Endothelial cell of umbilical vein (primary cell): ENCODE data around the gene SELP.

ENCODE experiments used
- EZH2 ChIP-seq: IDR thresholded peaks from 2 replicates; pipeline ENCODE4 v1.6.1; 2012; ENCODE audit warnings: borderline replicate concordance, low read depth, mild to moderate bottlenecking, moderate library complexity, low read length, inconsistent platforms; ENCODE audit not compliant: severe bottlenecking
- FOS ChIP-seq: IDR thresholded peaks from 2 replicates; pipeline ENCODE4 v1.6.1; 2011; ENCODE audit warnings: mild to moderate bottlenecking, low read length, moderate library complexity, borderline replicate concordance; ENCODE audit not compliant: insufficient read depth
- GATA2 ChIP-seq: IDR thresholded peaks from 2 replicates; pipeline ENCODE4 v1.7.0; 2011; ENCODE audit warnings: low read depth, mild to moderate bottlenecking, moderate library complexity, mixed read lengths, low read length; ENCODE audit not compliant: insufficient read length, insufficient read depth
- JUN ChIP-seq: IDR thresholded peaks from 2 replicates; pipeline ENCODE4 v1.6.1; 2011; ENCODE audit warnings: borderline replicate concordance, low read depth; ENCODE audit not compliant: insufficient read length, insufficient read depth
- MYC ChIP-seq: IDR thresholded peaks from one replicate; pipeline ENCODE4 v1.6.1; 2011; ENCODE audit warnings: mild to moderate bottlenecking, low read depth, low read length
- POLR2A ChIP-seq: IDR thresholded peaks from 2 replicates; pipeline ENCODE4 v1.6.1; 2012; ENCODE audit warnings: low read depth, mild to moderate bottlenecking, control low read depth, low read length
- POLR2AphosphoS5 ChIP-seq: IDR thresholded peaks from 2 replicates; pipeline ENCODE4 v1.6.1; 2012; ENCODE audit warnings: low read depth, mild to moderate bottlenecking, control low read depth, low read length, moderate library complexity; ENCODE audit not compliant: insufficient read depth
- TF ChIP-seq, protein P1 (sequence below), 2 donors: IDR thresholded peaks; 1 replicate in 1 of 2; 2 replicates in 1 of 2; pipeline ENCODE4 v1.5.1; 2011; ENCODE audit warnings: low read length in 2 of 2, mild to moderate bottlenecking in 2 of 2, moderate library complexity in 2 of 2, control low read depth in 1 of 2, inconsistent platforms in 1 of 2, low read depth in 1 of 2; ENCODE audit not compliant: insufficient read depth in 1 of 2; ENCODE audit errors: extremely low read depth in 1 of 2
- TF ChIP-seq, protein P2 (sequence below): IDR thresholded peaks from 2 replicates; pipeline ENCODE4 v1.6.1; 2011; ENCODE audit not compliant: insufficient read depth, insufficient read length

DNA sequence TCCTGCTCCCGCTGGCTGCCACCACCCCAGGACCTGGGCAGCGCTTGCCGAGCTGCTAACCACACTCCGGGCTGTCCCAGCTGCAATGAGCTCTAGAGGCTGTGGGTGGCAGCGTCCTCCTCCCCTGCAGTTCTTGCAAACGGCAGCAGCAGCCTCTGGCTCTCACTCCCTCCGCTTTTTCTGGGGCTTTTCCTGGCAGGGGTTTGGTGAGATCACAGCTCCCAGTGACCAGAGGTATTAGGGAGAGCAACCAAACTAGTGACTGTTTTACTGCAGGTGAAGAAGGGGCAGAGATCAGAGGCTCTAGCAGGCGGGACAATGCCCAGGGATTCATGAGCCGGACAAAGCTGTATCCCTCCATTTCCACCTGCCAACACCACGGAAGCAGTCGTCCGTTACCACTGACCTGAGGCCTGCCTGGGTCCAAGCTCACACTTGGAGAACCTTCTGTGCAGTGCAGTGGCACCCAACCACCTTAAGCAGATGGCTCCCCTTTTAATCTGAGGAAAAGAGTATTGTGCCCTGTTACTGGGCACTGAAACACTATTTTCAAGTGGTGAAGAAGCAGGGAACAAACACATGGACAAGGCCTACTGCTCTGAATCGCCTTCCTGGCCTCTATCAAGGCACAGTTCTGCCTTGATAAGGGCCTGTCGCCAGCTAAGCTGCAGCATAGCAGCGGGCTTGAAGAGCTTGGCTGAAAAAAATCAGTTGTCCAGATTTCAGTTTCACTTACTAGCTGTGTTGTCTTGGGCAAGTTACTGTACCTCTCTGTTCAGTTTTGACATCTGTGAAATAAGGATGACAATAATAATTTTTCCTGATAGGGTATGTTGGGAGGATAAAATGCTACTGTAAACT is 43.3 kb downstream of the SELP start, which contains the start of gene F5:
- no peak for TF ChIP-seq POLR2AphosphoS5
- TF ChIP-seq, protein P1, sequence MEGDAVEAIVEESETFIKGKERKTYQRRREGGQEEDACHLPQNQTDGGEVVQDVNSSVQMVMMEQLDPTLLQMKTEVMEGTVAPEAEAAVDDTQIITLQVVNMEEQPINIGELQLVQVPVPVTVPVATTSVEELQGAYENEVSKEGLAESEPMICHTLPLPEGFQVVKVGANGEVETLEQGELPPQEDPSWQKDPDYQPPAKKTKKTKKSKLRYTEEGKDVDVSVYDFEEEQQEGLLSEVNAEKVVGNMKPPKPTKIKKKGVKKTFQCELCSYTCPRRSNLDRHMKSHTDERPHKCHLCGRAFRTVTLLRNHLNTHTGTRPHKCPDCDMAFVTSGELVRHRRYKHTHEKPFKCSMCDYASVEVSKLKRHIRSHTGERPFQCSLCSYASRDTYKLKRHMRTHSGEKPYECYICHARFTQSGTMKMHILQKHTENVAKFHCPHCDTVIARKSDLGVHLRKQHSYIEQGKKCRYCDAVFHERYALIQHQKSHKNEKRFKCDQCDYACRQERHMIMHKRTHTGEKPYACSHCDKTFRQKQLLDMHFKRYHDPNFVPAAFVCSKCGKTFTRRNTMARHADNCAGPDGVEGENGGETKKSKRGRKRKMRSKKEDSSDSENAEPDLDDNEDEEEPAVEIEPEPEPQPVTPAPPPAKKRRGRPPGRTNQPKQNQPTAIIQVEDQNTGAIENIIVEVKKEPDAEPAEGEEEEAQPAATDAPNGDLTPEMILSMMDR (IDR thresholded peaks at IDR 0.05; ENCODE audit: extremely low read depth in 1 of 2, insufficient read depth in 1 of 2, low read depth in 1 of 2, low read length in 2 of 2), result peak; percentile 43 to 79
- no peak for TF ChIP-seq POLR2A
- no peak for TF ChIP-seq EZH2
- TF ChIP-seq, protein P2, sequence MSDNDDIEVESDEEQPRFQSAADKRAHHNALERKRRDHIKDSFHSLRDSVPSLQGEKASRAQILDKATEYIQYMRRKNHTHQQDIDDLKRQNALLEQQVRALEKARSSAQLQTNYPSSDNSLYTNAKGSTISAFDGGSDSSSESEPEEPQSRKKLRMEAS, result no peak
- no peak for TF ChIP-seq MYC
- no peak for TF ChIP-seq FOS
- TF ChIP-seq GATA2, result no peak
- TF ChIP-seq JUN, result no peak
